Stimulated activated CD4-positive, alpha-beta T cell treated with anti-CD3 and anti-CD28 coated beads, Interleukin-4, amount 100 ng/mL, for 1 hour (primary cell): ENCODE measurements around the gene CMIP.
"Not testable (repeated sequence)": the region's sequence is repeated elsewhere in the genome, so short reads cannot be mapped to it uniquely, and the experiment has no call there.

ENCODE experiments used
- DNase-seq: peaks from one replicate; pipeline ENCODE4 v3.0.0-alpha.2; 2020

Gene CMIP

DNA sequence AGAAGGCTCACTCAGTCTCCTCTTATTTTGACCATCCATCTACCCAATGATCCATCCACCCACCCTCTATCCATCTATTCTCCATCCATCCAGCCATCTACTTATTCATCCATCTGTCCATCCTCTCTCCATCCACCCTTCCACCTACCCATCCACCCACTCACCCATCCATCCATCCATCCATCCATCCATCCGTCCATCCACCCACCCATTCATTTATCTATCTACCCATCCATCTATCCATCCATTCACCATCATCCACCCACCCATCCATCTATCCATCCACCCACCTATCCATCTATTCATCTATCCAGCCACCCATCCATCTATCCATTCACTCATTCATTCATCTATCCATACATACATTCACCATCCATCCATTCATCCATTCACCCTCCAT is 288.7 kb downstream of the CMIP start:
- DNase-seq = no peak

DNA sequence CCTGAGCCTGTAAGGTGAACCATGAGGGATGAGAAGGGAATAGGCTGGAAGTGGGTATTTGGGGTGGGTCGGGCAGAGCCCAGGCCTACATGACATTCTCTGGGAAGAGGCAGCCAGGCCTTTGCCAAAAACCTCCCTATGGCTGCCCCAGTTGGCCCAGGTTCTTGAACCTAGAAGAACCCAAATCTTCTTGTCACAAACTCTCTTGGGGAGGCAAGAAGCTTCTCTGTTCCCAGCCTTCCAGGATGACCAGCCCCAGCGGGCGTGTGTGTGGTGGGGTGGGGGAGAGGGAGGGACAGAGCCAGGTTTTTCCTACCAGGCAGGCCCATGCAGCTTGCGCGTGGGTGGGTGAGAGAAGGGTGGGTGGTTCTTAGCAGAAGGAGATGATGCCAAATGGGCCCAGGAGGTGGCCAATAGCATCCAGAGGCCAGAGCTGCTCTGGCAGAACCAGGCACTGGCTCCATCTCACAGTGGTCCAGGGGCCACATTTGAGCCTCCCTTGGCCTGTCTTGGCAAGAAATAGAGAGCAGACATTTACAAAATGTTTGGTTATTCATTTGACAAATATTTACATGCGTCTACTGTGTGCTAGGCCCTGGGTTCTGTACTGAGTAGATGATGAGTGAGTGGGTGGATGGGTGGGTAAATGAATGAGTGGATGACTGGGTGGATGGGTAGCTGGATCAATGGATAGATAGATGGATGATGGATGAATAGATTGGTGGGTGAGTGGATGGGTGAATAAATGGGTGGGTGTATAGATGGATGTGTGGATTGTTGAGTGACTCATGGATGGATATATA is 290.2 kb downstream of the CMIP start:
- DNase-seq = no peak

DNA sequence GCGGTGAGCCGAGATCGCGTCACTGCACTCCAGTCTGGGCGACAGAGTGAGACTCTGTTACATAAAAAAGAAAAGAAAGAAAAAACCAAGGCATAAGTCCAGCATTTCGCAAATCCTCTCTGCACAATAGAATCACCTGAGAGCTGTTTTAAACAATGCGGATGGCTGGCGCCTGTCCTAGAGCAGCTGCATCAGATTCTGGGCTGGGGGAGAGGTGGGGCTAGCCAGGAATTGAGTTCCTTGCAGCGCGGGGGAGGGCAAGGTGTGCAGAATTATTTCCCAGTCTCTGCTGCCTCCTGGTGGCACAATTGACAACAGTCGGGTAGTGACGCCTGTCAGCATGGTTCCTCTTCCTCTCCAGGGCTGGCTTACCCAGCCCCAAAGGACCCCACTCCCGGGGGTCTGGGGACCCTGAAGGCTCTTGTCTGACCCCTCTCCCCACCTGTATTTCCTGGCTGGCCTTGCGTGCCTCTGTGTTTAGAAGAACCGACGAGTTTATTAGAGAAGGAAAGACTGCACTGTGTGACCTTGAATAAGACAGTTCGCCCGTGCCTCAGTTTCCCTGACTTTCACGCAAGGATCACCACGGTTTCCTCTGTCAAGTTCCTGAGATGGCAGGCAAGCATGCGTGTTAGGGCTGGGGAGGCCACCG is 293.4 kb downstream of the CMIP start:
- DNase-seq = peak; percentile 82

DNA sequence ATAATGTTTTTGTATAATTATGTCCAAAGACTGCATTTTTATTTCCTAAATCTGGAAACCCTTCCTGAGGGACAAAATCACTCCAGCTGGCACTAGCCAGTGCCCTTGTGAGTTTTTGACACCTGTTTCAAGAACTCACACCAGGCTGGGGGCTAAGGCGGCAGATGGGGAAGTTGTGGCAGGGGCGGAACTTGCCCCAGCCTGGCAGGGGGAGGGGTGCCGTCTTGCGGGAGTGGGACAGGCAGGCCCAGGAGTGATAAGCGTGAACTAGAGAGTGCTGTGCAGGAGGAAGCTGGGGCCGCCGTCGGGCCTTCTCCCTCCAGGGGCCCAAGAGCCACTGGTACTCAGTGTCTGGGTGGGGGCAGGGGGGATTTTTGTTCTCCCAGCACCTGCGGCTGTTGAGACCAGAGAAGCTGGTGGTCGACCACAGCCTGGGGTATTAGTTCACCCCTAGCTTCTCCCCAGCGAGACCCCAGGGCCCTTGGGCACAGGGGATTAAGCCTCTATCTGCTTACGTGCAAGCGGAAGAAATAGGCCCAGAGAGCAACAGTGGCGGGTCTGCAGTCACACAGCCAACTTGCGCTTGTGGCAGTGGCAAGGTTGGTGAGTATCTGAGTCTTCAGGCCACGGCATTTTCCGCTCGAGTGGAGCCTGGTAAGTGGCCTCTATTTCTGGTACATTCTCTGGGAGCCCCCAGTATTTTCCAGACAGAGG is 294.3 kb downstream of the CMIP start:
- no peak for DNase-seq

DNA sequence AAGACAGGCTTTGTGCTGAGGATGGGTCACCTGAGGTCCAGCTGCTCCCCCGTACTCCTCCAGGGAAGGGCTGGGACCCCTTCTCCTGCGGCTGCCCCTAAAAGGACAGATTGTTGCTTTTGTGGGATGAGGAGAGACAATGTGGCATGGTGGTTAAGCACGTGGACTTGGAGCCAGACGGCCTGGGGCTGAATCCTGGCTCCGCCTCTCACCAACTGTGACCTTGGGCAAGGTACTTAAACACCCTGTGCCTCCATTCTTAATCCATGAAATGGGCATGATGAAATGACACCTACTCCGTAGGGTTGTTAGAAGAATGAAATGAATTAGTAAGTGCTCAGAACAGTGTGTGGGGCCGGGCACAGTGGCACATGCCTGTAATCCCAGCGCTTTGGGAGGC is 294.9 kb downstream of the CMIP start:
- no peak for DNase-seq

DNA sequence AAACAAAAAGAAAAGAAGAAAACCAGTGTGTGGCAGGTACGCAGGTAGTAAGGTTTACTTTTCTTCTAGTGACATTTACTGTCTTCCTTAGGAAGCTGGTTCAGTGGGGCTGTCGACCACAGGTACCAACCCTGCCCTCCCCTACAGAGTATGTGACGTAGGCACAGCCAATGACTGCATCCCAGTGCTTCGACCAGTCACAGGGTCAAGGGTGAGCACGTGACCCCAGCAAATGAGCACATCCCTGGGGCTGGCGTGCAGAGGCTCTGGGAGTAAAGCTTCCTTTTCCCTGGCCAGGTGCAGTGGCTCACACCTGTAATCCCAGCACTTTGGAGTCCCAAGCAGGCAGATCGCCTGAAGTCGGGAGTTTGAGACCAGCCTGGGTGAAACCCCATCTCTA is 295.6 kb downstream of the CMIP start:
- DNase-seq = no peak

DNA sequence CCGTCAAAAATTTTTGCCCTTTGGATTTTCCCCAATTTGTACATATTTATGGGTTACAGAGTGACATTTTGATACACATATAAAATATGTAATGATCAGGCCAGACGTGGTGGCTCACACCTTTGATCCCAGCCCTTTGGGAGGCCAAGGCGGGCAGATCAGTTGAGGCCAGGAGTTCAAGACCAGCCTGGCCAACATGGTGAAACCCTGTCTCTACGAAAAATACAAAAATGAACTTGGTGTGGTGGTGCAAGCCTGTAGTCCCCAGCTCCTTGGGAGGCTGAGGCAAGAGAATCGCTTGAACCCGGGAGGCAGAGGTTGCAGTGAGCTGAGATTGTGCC is 296.8 kb downstream of the CMIP start:
- not testable (repeated sequence) for DNase-seq

DNA sequence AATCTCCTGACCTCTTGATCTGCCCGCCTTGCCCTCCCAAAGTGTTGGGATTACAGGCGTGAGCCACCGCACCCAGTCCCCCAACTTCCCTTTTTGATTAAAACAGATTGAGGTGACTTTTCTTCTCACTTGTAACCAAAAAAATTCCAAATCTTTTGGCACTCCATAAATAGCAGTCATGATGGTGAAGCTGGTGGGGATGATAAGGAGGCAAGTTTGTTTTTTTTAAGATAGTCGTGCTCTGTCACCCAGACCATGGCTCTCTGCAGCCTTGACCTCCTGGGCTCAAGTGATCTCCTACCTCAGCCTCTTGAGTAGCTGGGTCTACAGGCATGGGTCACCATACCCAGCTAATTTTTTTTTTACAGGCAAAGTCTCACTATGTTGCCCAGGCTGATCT is 299.8 kb downstream of the CMIP start:
- DNase-seq = no peak

DNA sequence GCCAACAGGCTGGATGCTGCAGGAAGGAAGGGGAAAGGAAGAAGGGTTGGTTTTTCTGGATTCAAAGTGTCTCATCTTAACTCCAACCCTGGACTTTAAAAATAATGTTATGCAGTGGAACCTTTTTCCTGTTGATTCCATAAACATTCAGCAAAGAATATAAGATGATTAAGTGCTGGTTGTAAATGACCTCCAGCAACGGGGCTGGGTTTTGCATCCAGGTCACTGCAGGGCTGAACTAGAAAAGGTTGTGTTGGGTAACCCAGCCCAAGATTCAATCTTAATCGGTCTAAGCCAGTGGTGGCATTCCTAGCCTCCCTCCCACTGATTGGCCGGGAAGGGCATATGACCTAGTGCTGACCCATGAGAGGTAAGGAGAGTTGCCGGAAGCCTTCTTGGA is 300.3 kb downstream of the CMIP start:
- DNase-seq = no peak

DNA sequence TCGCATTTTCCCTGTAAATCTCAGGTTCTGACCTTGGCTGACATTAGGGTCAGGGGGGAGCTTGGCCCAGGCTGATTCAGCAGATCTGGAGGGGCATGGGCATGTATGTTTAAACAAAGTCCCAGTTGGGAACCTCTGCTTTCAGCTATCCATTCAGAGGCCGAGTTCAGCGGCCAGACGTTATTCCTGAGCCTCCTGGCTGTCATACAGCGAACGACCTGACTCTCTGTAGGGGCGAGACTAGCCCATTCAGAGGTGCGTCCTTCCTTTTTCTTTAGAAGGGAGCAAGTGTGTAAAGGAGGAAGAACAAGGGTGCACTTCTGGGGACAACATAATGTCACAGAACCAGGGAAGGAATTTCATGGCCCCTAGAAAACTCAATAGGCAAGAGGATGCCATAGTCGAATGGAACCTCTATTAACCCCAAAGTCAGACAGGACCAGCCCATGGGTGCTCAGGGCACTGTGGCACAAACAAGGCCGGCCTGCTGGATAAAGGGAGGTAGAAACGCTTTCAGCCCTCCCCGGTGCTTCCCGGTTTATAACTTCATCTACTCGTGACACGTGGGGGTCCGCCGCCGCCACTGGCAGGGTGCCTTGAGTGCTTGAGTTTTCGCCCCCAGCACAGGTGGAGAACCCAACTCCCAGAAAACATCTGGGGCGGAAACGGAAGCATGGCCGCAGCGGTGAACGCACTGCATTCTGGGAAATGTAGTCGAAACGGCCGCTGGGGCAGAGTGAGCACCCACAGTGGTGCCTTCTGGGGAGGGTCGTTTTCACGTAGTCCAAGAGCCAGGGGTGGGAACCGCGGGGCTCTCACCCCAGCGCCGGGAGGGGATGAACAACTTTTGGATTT is 301.3 kb downstream of the CMIP start:
- DNase-seq = peak; percentile 76

DNA sequence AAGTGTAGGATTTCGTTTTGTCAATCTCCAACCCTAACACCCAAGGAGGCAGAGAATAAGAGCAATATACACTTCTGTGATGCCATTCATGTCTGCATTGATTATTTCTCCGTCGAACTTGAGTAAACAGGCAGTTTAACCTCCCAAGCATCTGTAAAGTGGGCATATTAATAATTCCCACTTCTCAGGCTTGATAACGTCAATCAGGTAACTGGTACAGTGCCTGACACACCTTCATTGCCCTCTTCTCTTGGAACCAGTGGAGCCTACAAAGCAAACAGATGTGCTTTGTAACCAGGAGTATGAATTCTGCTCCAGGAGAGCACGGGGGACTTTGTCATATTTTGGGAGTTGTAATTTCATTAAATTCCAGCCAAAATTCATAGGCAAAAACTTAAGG is 302.0 kb downstream of the CMIP start:
- DNase-seq = no peak

DNA sequence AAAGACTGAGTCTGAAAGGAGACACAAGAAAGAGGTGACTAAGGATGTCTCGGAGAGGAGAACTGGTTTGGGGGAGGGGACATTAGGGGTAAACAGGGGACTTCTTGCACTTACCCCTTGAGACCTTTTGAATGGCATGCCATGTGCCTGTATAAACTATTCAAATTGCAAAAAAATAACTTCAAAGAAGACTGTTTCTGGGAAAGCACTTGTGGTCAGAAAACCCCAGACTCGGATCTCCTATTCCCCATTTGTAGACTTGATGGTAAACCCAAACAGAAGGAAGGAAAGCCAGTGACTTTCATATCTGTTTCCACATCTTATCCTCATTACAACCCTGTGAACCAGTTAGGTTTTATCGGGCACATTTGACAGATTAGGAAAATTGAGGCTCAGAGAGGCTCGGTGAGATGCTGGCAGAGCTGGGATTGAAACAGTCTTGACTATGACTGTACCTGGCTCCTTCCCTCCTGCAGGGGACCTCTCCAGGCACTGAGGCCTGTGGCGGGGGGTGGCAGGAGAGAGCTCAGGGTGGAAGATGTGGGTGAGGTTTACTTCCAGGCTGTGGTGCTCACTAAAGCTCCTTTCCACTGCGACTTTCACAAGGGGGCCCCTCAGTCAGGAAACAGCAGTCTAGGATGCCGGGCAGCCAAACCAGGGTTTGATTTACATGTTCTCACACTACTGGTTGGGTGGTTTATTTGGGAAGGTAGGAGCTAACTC is 304.0 kb downstream of the CMIP start:
- DNase-seq = no peak

DNA sequence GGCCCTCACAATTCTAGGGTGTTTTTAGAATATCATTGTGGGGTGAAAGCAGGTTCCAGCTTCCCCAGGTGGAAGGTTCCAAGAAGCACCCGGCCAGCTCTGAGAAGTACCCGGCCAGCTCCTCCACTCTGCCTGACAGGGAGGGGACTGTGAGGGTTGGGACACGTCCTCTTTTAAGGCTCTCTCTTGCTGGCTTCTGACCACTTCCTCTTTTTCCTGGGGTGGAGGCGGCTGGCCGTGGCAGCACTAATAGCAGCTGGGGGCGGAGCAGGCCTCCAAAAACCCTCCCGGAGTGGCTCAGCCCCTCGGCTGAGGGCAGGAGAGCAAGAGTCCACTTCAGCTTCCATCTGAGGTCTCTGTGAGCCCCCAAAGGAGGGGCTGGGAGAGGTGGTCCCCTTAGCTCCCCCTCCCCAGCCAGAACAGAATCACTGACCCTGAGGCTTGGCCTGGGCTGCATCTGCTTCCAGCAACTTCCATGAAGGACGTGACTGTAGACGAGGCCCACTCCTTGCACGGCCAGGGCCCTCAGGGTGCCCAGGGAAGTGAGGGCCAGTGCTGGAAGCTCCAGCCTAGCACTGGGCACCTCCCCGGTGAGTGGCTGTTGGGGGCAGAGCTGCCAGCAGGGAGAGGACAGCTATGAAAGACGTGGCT is 307.7 kb downstream of the CMIP start:
- no peak for DNase-seq

DNA sequence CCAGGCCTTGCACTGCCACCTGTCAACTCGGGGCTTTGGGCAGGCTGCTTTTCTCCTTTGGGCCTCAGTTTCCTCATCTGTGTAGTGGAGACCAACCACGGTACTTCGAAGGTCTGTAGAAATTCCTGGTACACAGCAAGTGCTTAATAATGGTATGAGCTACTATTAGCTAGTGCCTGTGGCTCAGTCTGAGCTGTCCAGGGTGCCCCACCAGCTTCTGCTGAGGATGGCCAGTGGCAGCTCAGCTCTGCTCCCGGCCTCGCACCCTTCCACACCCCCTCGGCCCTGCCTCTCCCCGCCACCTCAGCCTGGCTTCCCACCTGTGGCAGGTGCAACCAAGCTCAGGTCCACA is 308.2 kb downstream of the CMIP start:
- DNase-seq = no peak

DNA sequence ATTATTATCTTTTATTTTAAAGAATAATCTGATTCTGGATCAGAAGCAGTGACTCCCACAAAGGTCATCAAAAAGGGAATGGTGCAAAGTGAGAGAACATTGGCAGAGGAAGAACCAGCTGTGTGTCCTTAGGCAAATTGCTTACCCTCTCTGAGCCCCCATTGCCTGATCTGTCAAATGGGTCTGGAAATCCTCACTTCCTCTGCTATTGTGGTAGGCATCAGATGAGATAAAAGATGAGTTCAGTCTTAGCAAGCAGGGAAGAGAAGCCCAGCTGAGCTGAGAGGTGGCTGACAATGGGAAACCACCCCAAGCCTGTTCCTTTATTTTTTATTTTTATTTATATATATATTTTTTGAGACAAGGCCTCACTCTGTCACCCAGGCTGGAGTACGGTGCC is 310.2 kb downstream of the CMIP start:
- DNase-seq = no peak

DNA sequence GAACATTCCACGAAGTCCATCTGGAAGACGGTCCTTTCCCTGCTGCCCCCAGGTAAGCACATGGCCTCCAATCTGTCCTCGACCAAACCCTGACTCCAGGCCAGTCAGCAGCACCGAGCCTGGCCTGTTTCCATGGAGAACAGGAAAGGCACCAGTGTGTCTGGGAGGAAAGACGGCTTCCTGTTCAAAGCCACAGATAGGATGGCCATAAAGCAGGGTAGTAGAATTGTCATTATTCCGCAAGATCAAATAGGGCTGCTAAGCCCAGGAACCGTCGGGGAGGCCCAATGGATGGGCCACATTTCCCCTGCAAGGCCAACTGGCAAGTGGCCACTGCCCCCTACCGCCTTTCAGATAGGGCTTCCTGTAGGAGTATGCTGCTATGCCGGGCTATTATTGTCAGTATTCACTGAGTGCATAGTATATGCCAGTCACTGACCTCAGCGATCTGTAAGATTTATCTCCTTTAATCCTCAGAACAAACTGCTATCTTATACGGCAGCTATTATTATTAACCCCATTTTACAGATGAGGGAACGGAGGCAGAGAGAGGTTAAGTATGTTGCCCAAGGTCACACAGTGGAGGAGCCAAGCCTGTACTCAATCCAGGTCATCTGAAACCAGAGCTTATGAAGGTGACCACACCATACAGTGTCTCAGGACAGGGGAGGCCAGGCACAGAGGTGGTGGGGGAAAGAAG is 311.5 kb downstream of the CMIP start:
- no peak for DNase-seq

DNA sequence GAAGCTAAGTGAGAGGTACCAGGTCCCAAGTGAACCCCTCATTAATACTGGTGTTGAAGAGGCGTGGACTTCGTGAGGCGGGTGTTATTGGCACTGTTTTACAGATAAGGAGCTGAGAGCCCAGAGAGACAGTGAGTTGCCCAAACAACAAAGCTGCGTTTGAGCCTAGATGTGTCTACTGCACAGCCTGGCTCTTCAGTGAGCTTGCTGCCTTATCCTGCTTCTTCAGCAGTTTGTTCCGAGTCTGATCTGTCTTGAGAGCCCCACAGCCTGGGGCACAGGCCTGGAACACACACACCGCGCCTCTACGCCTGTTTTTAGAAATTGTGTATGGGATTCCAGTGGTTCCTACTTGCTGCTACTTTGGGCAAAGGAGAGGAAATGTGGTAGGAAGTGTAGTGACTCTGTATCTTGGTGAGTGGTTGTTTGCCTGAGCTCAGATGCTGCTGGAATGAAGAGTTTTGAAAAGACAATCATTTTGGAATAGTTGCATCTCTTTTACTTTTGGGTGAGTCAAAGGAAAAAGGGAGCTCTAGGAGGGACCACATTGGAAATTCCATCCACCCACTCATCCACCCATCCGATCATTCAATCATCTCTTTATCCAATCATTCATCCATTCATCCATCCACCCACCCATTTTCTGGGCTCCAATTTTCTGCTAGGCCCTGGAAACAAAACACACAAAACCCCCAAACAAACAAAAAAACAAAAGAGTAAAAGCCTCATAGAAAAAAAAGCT is 312.2 kb downstream of the CMIP start:
- DNase-seq = no peak

DNA sequence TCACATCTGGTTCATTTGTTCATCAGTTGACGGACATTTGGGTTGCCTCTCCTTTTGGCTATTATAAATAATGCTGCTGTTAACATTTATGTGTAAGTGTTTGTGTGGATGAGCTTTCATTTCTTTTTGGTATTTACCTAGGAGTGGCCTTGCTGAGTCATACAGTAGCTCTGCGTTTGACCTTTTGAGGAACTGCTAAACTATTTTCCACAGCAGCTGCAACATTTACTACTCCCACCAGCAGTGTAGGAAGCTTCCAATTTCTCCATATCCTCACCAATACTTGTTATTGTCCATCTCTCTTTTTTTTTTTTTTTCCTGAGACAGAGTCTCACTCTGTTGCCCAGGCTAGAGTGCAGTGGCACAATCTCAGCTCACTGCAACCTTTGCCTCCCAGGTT is 313.8 kb downstream of the CMIP start:
- no peak for DNase-seq
